T follicular helper cell (primary cell): ENCODE results near the gene CTIF.
"Not testable (repeated sequence)": the region's sequence is repeated elsewhere in the genome, so short reads cannot be mapped to it uniquely, and the experiment has no call there.

Source experiments
- DNase-seq: peaks from one replicate; pipeline ENCODE4 v3.0.0-alpha.2; 2020; ENCODE audit warnings: low read depth

CTIF gene

DNA sequence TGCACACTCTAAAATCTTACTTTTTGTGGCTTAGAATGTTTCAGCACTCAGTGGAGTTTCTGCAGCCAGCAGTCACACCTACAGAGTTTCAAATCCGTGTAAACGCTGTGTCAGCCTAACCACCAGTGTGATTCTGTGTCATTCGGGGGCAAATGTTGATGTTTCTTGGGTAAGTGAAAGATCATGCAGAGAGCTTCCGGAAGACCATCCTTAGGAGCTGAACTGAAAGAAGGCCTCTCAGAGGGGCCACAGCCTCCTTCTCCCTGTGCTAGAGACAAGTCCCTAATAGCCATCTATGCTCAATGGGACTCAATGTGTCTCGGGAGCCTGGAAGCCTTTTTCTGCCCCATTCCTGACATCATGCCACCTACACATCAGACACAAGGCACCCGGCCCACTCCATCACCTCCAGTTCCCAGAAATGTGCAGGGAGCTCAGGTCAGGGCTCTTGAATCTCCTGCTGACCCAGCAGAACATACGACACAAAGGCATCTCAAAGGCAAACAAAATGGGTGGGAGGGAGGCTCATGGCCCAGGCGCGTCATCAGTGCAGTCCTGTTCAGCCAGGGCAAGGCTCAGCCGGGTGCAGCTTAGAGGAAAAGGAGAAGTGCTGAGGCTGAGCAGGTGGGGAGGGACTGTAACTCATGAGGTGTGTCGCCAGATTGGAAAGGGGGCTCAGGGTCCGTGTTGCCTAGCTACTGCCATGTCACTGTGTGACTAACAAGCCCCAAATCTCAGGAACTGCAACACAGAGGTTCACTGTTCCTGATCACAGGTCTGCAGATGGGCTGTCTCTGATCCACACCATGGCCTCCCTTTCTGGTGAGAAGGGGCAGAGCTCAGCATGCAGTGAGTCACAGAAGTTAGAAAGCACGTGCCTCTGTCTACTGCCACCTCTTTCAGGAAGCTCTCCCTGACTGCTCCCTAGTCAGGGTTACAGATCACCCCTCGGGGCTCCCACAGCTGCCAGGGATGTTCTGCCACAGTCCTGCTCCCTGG lies 329.9 kb downstream of the CTIF start:
- DNase-seq = no peak

DNA sequence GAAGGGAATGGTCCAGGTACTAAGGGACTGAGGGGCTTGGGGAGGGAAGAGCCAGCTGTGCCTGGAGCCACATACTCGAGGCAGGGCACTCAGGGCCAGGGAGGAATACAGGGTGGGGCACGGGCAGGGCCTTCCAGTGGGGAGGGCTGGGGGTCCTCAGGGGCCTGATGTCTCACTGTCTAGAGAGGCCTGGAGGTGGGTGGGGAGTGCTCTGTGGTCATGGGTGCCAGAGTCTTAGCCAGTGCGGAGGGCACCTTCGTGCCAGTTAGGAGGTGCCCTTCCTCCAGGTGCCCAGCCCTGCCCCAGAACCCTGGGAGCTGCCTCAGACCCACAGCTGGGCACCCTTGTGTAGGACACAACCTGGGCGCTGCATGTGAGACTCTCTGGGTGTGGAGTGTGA lies 330.8 kb downstream of the CTIF start:
- DNase-seq = no peak

- DNase-seq = not testable (repeated sequence)
Observed at GRCh38 chr18:48870926-48871325, 332.1 kb downstream of the CTIF start.

- DNase-seq = no peak
Observed at GRCh38 chr18:48871391-48872166, 332.7 kb downstream of the CTIF start.

DNA sequence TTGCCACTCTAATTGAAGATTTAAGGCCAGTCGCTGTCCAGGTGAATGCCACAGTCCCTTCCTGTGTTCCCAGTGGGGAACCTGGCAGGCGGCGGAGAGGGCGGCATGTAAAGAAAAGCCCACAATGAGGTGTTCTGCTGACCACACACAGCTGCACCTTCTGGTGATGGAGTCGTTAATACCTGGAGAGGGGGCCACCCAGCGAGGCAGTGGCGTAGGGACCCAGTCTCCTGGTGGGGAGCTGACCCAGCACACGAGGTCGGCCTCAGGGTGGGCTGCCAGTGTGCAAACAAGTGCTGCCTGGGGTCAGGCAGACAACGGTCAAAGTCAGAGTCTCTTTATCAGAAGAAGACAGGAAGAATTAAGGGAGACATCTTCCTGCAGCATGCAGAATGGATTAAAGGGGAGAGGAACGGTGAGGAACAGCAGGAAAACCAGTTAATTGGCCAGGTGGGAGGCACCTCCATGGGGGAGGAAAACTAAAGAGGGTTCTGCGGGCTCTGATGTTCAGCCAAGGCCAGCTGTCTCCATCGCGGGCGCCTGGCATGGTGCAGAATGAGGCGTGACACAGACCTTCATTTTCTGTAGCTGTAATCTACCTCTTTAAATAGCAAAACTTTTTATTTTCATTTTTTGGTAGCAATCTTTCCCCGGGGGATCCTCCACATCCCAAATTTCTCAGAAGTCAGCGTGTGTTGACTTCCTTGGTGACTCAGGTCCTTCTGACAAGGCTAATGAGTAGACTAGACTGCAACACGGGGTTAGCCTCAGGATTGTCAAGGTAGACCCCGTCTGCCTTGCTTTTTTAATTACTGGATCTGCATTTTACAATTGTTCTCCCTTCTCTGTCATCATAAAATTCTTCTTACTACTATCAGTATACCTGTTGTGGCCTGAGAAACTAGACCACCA lies 333.7 kb downstream of the CTIF start:
- no peak for DNase-seq

- DNase-seq = no peak
Observed at GRCh38 chr18:48874233-48874632, 335.4 kb downstream of the CTIF start.

GRCh38 chr18:48874701-48875162 lies 335.9 kb downstream of the CTIF start:
- no peak for DNase-seq

DNA sequence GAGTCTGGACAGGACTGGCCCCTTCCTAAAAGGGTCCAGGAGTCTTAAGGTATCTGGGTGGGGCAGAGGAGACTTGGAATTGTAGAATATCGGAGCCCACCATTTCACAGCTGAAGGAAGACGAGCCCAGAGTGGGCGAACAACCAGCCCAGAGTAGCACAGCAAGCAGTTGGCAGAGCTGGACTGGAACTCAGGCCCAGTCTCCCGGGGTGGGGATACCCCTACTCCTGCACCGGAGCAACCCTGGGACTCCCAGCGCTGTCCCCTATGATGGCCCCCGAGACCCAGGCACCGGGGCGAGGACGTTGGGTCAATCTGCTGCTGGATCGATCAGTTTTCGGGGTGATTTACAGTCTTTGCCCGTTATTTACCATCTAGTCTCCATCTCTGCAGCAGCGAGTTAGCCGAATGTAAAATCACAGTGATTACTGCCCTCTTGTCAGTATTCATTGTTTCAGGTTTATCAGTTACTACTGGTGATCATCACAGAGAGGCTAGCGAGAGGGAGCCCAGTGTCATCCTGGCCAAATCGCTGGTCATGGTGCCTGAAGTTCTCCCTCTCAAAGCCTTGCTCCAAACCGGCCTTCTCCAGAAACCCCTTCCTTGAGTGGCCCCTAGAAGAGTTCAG lies 336.6 kb downstream of the CTIF start:
- no peak for DNase-seq

DNA sequence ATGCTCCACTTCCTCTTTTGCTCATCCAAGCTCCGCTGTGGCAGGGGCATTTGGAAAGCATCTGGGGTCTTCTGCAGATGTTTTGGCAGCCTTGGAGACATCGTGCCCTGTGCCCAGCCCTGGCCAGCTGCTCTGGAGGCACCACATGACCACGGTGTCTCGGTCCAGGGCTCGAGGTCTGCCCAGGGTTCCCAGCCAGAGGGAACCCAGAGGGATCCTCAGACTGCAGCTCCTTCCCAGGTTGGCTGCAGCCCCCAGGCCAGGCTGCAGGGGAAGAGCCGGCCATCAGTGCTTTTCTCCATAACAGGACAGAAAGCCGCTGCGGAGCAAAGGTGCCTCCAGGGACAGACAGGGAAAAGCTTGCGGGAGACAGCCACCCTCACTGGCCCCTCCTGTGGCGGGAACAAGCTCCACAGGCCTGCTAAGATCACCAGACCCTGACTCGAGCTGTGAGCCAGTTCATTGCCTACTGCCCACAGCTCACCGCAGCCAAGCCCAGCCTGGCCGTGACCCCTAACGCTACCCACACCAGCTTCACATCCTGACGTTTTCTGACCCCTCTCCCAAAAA lies 337.2 kb downstream of the CTIF start:
- no peak for DNase-seq

DNA sequence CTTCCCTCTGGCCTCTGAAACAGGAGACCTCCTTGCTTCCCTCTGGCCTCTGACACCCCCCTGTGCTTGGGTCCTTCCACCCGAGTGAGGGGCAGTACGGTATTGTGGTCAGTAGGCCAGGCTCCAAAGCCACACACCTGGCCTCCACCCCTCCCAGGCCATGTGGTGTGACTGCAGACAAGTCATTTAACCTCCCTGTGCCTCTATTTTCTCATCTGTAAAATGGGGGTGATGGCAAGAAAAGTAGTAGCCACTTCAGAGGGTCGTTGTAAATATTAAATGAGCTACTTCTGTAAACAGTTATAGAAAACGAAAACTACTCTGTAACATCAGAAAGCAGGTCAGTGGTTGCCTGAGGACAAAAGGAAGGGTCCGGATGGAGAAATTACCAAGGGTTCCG lies 337.8 kb downstream of the CTIF start:
- no peak for DNase-seq

GRCh38 chr18:48877941-48878340 lies 339.1 kb downstream of the CTIF start:
- no peak for DNase-seq

DNA sequence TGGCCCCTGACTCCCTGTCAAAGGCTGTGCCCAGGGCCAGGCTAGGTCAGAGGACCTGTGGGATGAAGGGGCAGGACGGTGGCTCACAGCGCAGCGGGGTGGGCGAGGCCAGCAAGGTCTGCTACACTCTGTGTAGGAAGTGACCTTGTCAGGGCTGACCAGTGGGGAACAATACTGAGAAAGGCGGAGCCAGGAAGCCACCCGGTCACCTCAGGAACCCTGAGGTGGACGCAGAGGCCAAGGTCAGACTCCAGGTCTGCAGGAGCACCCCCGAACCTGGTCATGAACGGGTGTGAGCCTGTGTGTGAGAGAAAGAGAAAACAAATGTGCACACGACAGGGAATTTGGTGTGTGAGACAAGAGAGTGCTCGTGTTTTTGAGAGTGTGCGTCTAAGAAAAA lies 339.6 kb downstream of the CTIF start:
- no peak for DNase-seq

DNA sequence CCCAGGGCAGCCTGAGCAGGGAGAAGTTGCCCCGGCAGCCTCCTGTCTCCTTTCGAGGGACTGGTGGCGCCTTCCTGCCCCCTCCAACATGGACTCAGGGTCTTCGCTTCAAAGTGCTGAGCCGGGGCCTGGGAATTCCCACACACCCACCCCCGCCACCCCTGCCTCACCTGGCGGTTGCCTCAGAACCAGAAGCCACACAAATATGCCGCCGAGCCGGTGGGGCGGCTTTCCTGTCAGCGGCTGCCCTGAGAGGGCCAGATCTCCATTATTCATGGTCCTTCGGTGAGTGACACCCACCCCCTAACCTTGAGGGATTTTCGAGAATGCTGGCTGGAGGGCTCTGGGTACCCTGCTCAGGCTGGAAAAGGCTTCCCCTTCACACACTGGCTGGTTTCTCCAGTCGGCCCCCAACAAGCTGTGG lies 340.2 kb downstream of the CTIF start:
- DNase-seq = no peak

GRCh38 chr18:48880931-48881330 lies 342.1 kb downstream of the CTIF start:
- DNase-seq = no peak

DNA sequence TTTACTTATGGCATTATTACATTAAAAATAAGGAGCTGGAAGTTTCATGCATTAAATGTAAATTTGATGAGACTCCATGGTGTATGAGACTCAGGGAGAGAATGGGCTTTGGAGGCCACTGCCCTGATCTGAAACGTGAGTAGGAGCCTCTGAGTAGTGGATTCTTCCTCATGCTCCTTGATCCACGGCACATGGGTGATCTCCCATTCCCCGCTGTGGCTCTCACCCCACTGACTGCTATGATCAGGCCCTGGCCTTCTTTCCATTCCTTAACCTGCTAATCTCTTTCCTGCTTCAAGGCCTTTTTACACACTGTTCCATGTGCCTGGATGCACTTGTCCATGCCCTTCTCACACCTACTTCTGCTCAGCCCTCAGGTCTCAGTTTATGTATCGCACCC lies 343.5 kb downstream of the CTIF start:
- no peak for DNase-seq

- no peak for DNase-seq
Observed at GRCh38 chr18:48884306-48884705, 345.5 kb downstream of the CTIF start.

- DNase-seq = no peak
Observed at GRCh38 chr18:48884771-48885170, 345.9 kb downstream of the CTIF start.

DNA sequence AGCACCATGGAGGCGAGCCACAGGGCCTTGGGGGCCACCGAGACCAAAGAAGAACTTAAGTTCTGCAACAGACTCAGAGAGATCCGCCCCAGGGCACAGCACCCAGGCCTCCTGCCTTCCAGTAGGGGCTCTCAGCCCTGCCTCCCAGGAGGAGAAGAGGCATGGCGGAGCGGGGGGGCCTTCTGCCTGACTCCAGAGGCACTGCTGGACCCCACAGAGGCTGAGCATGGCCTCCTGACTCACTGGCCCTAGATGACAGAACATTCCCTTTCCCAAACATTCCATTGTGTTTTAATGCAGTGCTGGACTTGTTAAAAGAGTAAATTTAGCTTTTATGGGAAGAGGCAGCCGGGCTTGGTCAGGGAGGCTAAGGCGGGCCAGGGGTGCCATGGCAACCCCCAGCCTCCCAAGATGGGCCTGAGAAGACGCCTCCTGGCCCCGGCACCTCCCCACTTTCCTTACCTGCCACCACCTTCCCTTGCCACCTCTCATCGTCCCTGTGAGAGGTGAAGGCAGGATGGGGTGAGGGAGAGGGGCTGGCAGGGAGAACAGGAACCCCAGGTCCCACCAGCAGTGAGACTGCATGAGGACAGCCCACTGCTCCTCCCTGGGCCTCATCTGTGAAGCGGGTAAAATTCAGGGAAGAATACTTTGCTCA lies 346.6 kb downstream of the CTIF start:
- DNase-seq = no peak

GRCh38 chr18:48885924-48886400 lies 347.1 kb downstream of the CTIF start:
- DNase-seq = no peak
